ENCODE measurements around the gene EDEM3.

Gene EDEM3

GRCh38 chr1:184754476-184755225 lies at the start of gene EDEM3:
Gene EDEM3 (minus strand): TSS chr1:184754858. CDS start chr1:184754646, 212 bp downstream.
- TF ChIP-seq CTCF (IDR thresholded peaks at IDR 0.05; ENCODE audit: low read depth, low read length, missing control alignments): no peak
- peak; percentile 98 for DNase-seq (ENCODE audit: low read depth)
- in situ Hi-C loops (cut with HindIII; ENCODE audit: low sequenced_read_pairs): no loop called here
- H3K4me3 ChIP-seq (ENCODE audit: low read depth, low read length): peak within 1 kb of the TSS; percentile 70

- no peak for TF ChIP-seq CTCF (IDR thresholded peaks at IDR 0.05; ENCODE audit: low read depth, low read length, missing control alignments)
- no peak overlapping the region for H3K4me3 ChIP-seq (ENCODE audit: low read depth, low read length)
- DNase-seq (ENCODE audit: low read depth): no peak
- in situ Hi-C loops (cut with HindIII; ENCODE audit: low sequenced_read_pairs): loop anchor here (25.0 kb wide), 1 partner anchor 183 kb away; no protein-coding TSS in a partner anchor
These were observed 49.6 kb upstream of the EDEM3 start for GRCh38 chr1:184804220-184804619.

- no peak for TF ChIP-seq CTCF (IDR thresholded peaks at IDR 0.05; ENCODE audit: low read depth, low read length, missing control alignments)
- no peak overlapping the region for H3K4me3 ChIP-seq (ENCODE audit: low read depth, low read length)
- in situ Hi-C loops (cut with HindIII; ENCODE audit: low sequenced_read_pairs): loop anchor here (25.0 kb wide), 1 partner anchor 184 kb away; no protein-coding TSS in a partner anchor
- no peak for DNase-seq (ENCODE audit: low read depth)
These were observed 48.5 kb upstream of the EDEM3 start for GRCh38 chr1:184803180-184803492.

- TF ChIP-seq CTCF (IDR thresholded peaks at IDR 0.05; ENCODE audit: low read depth, low read length, missing control alignments): no peak
- no peak overlapping the region for H3K4me3 ChIP-seq (ENCODE audit: low read depth, low read length)
- no peak for DNase-seq (ENCODE audit: low read depth)
- in situ Hi-C loops (cut with HindIII; ENCODE audit: low sequenced_read_pairs): loop anchor here (25.0 kb wide), 1 partner anchor 185 kb away; no protein-coding TSS in a partner anchor
These were observed 47.9 kb upstream of the EDEM3 start for GRCh38 chr1:184802354-184803179.

- in situ Hi-C loops (cut with HindIII; ENCODE audit: low sequenced_read_pairs): loop anchor here (25.0 kb wide), 1 partner anchor 186 kb away; no protein-coding TSS in a partner anchor
- peak; percentile 22 for DNase-seq (ENCODE audit: low read depth)
- no peak overlapping the region for H3K4me3 ChIP-seq (ENCODE audit: low read depth, low read length)
- TF ChIP-seq CTCF (IDR thresholded peaks at IDR 0.05; ENCODE audit: low read depth, low read length, missing control alignments): no peak
These were observed 46.8 kb upstream of the EDEM3 start for GRCh38 chr1:184801503-184801902.

GRCh38 chr1:184800876-184801275 lies 46.2 kb upstream of the EDEM3 start:
- in situ Hi-C loops (cut with HindIII; ENCODE audit: low sequenced_read_pairs): loop anchor here (25.0 kb wide), 1 partner anchor 186 kb away; no protein-coding TSS in a partner anchor
- no peak for DNase-seq (ENCODE audit: low read depth)
- no peak overlapping the region for H3K4me3 ChIP-seq (ENCODE audit: low read depth, low read length)
- no peak for TF ChIP-seq CTCF (IDR thresholded peaks at IDR 0.05; ENCODE audit: low read depth, low read length, missing control alignments)
